Astrocyte of the cerebellum (primary cell): ENCODE data around the gene CHST13.

Source experiments
- DNase-seq: peaks from one replicate; pipeline ENCODE4 v3.0.0-alpha.2; 2011; ENCODE audit warnings: low read depth
- H3K4me3 ChIP-seq: 2 replicates; pipeline ENCODE4 v1.5.1; 2011; ENCODE audit warnings: mild to moderate bottlenecking, low read depth, low read length, moderate library complexity
- in situ Hi-C: cut with HindIII; loops from 2 replicates; pipeline ENCODE4 v1.10.0; 2017; ENCODE audit warnings: low sequenced_read_pairs
- TF ChIP-seq, protein P1 (sequence below): IDR thresholded peaks from 2 replicates; pipeline ENCODE4 v1.5.1; 2012; ENCODE audit warnings: low read length, low read depth, moderate library complexity, mild to moderate bottlenecking; ENCODE audit errors: missing control alignments

CHST13 gene

GRCh38 chr3:126517291-126517951 lies 6.5 kb upstream of the CHST13 start, which contains the start of gene UROC1:
UROC1 (minus strand) TSS chr3:126517773; CDS start chr3:126517719, 54 bp downstream.
- no peak within 1 kb of the TSS for H3K4me3 ChIP-seq
- TF ChIP-seq, protein P1, sequence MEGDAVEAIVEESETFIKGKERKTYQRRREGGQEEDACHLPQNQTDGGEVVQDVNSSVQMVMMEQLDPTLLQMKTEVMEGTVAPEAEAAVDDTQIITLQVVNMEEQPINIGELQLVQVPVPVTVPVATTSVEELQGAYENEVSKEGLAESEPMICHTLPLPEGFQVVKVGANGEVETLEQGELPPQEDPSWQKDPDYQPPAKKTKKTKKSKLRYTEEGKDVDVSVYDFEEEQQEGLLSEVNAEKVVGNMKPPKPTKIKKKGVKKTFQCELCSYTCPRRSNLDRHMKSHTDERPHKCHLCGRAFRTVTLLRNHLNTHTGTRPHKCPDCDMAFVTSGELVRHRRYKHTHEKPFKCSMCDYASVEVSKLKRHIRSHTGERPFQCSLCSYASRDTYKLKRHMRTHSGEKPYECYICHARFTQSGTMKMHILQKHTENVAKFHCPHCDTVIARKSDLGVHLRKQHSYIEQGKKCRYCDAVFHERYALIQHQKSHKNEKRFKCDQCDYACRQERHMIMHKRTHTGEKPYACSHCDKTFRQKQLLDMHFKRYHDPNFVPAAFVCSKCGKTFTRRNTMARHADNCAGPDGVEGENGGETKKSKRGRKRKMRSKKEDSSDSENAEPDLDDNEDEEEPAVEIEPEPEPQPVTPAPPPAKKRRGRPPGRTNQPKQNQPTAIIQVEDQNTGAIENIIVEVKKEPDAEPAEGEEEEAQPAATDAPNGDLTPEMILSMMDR: no peak
- in situ Hi-C loops: no loop called here
- no peak for DNase-seq

GRCh38 chr3:126517986-126518778 lies 5.8 kb upstream of the CHST13 start:
- TF ChIP-seq, protein P1: no peak

GRCh38 chr3:126518779-126519177 lies 5.2 kb upstream of the CHST13 start:
- no peak for DNase-seq
- no peak overlapping the region for H3K4me3 ChIP-seq
- TF ChIP-seq, protein P1: no peak
- in situ Hi-C loops: no loop called here

More at GRCh38 chr3:126517986-126518778, 5.8 kb upstream of the CHST13 start:
- DNase-seq: no peak
- in situ Hi-C loops: no loop called here
- H3K4me3 ChIP-seq: no peak overlapping the region

DNA sequence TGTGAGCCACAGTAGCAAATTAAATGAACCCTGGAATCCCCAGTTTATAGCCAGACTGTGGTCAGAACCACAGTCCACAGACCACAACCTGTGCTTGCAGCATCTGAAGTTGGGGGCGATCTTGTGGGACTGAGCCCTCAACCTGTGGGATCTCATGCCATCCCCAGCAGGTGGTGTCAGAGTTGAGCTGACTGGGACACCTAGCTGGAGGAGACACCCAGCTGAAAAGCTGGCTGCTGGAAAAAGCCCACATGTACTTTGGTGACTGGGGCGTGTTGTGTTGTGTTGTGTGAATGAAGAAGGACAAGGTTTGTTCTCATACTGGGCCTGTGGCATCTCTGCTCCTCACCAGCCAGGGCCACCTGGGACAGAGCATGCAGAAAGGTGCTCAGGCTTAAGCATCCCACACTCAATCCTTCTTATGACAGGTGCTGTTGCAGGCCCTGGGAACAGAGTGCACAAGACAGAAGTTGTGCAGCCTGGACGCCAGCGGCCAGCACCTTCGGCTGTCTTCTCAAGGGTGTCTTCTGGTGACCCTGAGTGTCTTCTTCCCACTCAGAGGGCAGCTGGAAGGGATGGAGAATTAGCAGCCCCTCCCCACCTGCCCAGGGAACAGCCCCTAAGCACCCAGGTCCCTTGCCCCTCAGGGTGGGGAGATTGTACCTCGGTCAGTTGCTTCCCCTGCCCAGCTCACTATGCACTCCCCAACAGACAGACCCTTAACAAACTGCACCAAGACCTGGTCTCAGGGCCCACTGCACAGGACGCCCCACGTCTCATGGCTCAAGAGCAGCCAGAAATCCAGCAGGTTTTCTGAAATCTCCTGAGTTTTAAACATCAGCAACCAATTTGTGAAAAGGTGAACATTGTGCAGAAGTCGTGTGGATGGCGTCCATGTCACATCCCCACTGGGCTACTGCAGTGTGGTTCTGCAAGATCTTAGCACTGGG lies 4.2 kb upstream of the CHST13 start:
- no peak for DNase-seq
- in situ Hi-C loops: loop anchor here (10.0 kb wide), 2 partner anchors 155 to 935 kb away; no protein-coding TSS in a partner anchor
- H3K4me3 ChIP-seq: no peak overlapping the region
- TF ChIP-seq, protein P1: no peak

- no peak for DNase-seq
- in situ Hi-C loops: loop anchor here (10.0 kb wide), 2 partner anchors 153 to 933 kb away; no protein-coding TSS in a partner anchor
- TF ChIP-seq, protein P1: no peak
- H3K4me3 ChIP-seq: no peak overlapping the region
Observed at GRCh38 chr3:126521122-126521891, 2.6 kb upstream of the CHST13 start.
